CD14-positive monocyte (primary cell): Measurements from ENCODE around the gene CORO2A. TPM values are rescaled to one million over a fixed set of nuclear protein-coding genes. Genes with fewer than 3 reads are reported as not detected.

Experiments used
- DNase-seq, 3 donors: peaks; one replicate each; pipeline ENCODE4 v3.0.0-alpha.2; 2011 to 2022
- H2AFZ ChIP-seq: 2 replicates; pipeline ENCODE4 v1.6.0; 2012; ENCODE audit warnings: mild to moderate bottlenecking, low read depth, low read length, inconsistent platforms; ENCODE audit not compliant: insufficient read depth, poor library complexity, severe bottlenecking
- H3K27ac ChIP-seq, 2 donors: 1 replicate in 1 of 2; 2 replicates in 1 of 2; pipeline ENCODE4 v1.5.1; 2012 to 2013; ENCODE audit warnings: low read length in 2 of 2, control low read depth in 1 of 2, inconsistent platforms in 1 of 2, low read depth in 1 of 2, mild to moderate bottlenecking in 1 of 2
- H3K27me3 ChIP-seq, 2 donors: one replicate each; pipeline versions ENCODE4 v1.6.0 to v1.6.1; 2011 to 2013; ENCODE audit warnings: low read length in 2 of 2; ENCODE audit not compliant: control insufficient read depth in 2 of 2, insufficient read depth in 2 of 2
- H3K36me3 ChIP-seq, 2 donors: replicated peaks in 1 of 2; 1 replicate in 1 of 2; 2 replicates in 1 of 2; pipeline versions ENCODE4 v1.5.1 to v1.6.1; 2012 to 2013; ENCODE audit warnings: low read length in 2 of 2, control low read depth in 1 of 2, inconsistent platforms in 1 of 2, mild to moderate bottlenecking in 1 of 2; ENCODE audit not compliant: insufficient read depth in 2 of 2, control insufficient read depth in 1 of 2
- H3K4me1 ChIP-seq, 2 donors: 1 replicate in 1 of 2; 2 replicates in 1 of 2; pipeline versions ENCODE4 v1.5.1 to v1.6.1; 2012 to 2013; ENCODE audit warnings: low read length in 2 of 2, control low read depth in 1 of 2, inconsistent platforms in 1 of 2, mild to moderate bottlenecking in 1 of 2, moderate library complexity in 1 of 2; ENCODE audit not compliant: insufficient read depth in 2 of 2, control insufficient read depth in 1 of 2
- H3K4me2 ChIP-seq: replicated peaks from 2 replicates; pipeline ENCODE3; 2012; ENCODE audit warnings: low read length, moderate library complexity, mild to moderate bottlenecking; ENCODE audit not compliant: poor library complexity, severe bottlenecking; ENCODE audit errors: extremely low read depth
- H3K4me3 ChIP-seq, 3 experiments: fragments of 200-600 bp in 1 of 3; sonication (generic) in 1 of 3; replicated peaks in 1 of 3; 1 replicate in 2 of 3; 2 replicates in 1 of 3; pipeline ENCODE4 v1.5.1; 2011 to 2013; ENCODE audit warnings: low read length in 3 of 3, mild to moderate bottlenecking in 3 of 3, control low read depth in 2 of 3, low read depth in 2 of 3, inconsistent platforms in 1 of 3, moderate library complexity in 1 of 3
- H3K79me2 ChIP-seq: 2 replicates; pipeline ENCODE4 v1.6.0; 2012; ENCODE audit warnings: mild to moderate bottlenecking, control low read depth, inconsistent platforms, low read length, moderate library complexity; ENCODE audit not compliant: insufficient read depth
- H3K9ac ChIP-seq: 2 replicates; pipeline ENCODE4 v1.6.0; 2017; ENCODE audit warnings: low read length, mild to moderate bottlenecking; ENCODE audit not compliant: insufficient read depth, poor library complexity, severe bottlenecking
- H3K9me3 ChIP-seq, 2 donors: replicated peaks in 1 of 2; 1 replicate in 1 of 2; 2 replicates in 1 of 2; pipeline versions ENCODE4 v1.5.1 to v1.6.1; 2012 to 2013; ENCODE audit warnings: low read length in 2 of 2, control low read depth in 1 of 2; ENCODE audit not compliant: control insufficient read depth in 1 of 2, insufficient read depth in 1 of 2
- H4K20me1 ChIP-seq: 2 replicates; pipeline ENCODE4 v1.6.0; 2012; ENCODE audit warnings: mild to moderate bottlenecking, low read length, control low read depth, moderate library complexity; ENCODE audit not compliant: insufficient read depth
- H3K27ac Mint-ChIP-seq, 7 donors: one replicate each; pipeline ENCODE4 v1.8.0; 2020; ENCODE audit warnings: mild to moderate bottlenecking in 7 of 7, mixed read lengths in 7 of 7, moderate library complexity in 6 of 7, inconsistent platforms in 2 of 7
- H3K27me3 Mint-ChIP-seq, 3 donors: one replicate each; pipeline ENCODE4 v1.8.0; 2021 to 2022; ENCODE audit warnings: low read depth in 3 of 3, mild to moderate bottlenecking in 3 of 3, mixed read lengths in 3 of 3, moderate library complexity in 3 of 3, inconsistent platforms in 1 of 3
- H3K36me3 Mint-ChIP-seq, 2 donors: one replicate each; pipeline ENCODE4 v1.8.0; 2020; ENCODE audit warnings: mixed read lengths in 2 of 2, inconsistent platforms in 1 of 2, mild to moderate bottlenecking in 1 of 2
- H3K4me1 Mint-ChIP-seq: one replicate; pipeline ENCODE4 v1.8.0; 2020; ENCODE audit warnings: mild to moderate bottlenecking, mixed read lengths
- H3K4me3 Mint-ChIP-seq, 2 donors: one replicate each; pipeline ENCODE4 v1.8.0; 2020; ENCODE audit warnings: mild to moderate bottlenecking in 2 of 2, mixed read lengths in 2 of 2, moderate library complexity in 1 of 2
- H3K9me3 Mint-ChIP-seq, 7 donors: one replicate each; pipeline ENCODE4 v1.8.0; 2020 to 2022; ENCODE audit warnings: mixed read lengths in 7 of 7, mild to moderate bottlenecking in 6 of 7, moderate library complexity in 6 of 7, inconsistent platforms in 2 of 7
- CTCF ChIP-seq: fragments of 200-600 bp; IDR thresholded peaks from one replicate; pipeline ENCODE4 v1.8.0; 2022; ENCODE audit warnings: antibody characterized with exemption, mild to moderate bottlenecking
- WGBS: methylation state at CpG from one replicate; pipeline ENCODE4 v1.1.5; 2013; ENCODE audit warnings: missing lambda C conversion rate; ENCODE audit not compliant: insufficient coverage; 5-methylcytosine and 5-hydroxymethylcytosine counted together
- intact Hi-C, 2 donors: fragments of 100-400 bp; cut with micrococcal nuclease; formaldehyde crosslinking; loops; one replicate each; pipeline versions ENCODE4 v1.15.0 to v1.15.1; 2023
- polyA plus RNA-seq, 3 donors: library from polyadenylated mRNA; depleted of rRNA in 1 of 3; unstranded in 2 of 3; stranded (reverse) in 1 of 3; fragments of 300-500 nt in 2 of 3; fragments of >200 nt in 1 of 3; fragmentation: Illumina TruSeq in 2 of 3; gene quantifications; 1 replicate in 2 of 3; 2 replicates in 1 of 3; pipeline ENCODE4 v1.2.3, GENCODE V29; 2012 to 2021

CORO2A gene
- polyA plus RNA-seq, 3 donors = 1.2 to 3.5 (median 2.1) TPM

- Mint-ChIP-seq H3K9me3 (peaks cover 0 to 2% (median 0%) of the 10 kb centered on the region in 7 donors), H3K4me3 (no peak overlapping the region), H3K27me3 (peaks cover 0 to 3% (median 1%) of the 10 kb centered on the region in 3 donors), H3K4me1 (peaks cover 55% of the 10 kb centered on the region), H3K27ac (no peak overlapping the region), H3K36me3 (peaks cover 4 to 21% of the 10 kb centered on the region in 2 donors)
- no peak overlapping the region for H3K27ac ChIP-seq
- DNase-seq = no peak
- H2AFZ ChIP-seq = no peak overlapping the region
- WGBS = 92% methylated on average over 5 of the region's 9 CpGs
- H3K27me3 ChIP-seq = no peaks in the 10 kb centered on the region
- H3K36me3 ChIP-seq = no peaks in the 10 kb centered on the region
- peaks cover 24 to 31% of the 10 kb centered on the region in 2 donors for H3K4me1 ChIP-seq
- H3K4me3 ChIP-seq = no peak overlapping the region
- no peaks in the 10 kb centered on the region for H3K9me3 ChIP-seq
- no peak overlapping the region for H3K9ac ChIP-seq
- no peaks in the 10 kb centered on the region for H4K20me1 ChIP-seq
- intact Hi-C loops = no loop called here
- H3K79me2 ChIP-seq = peaks cover 37% of the 10 kb centered on the region
- TF ChIP-seq CTCF = no peak
- H3K4me2 ChIP-seq = no peak overlapping the region
Measured at GRCh38 chr9:98182069-98182820, 10.2 kb downstream of the CORO2A start.

- H3K27ac ChIP-seq = no peak overlapping the region
- H3K9me3 ChIP-seq = no peaks in the 10 kb centered on the region
- H3K79me2 ChIP-seq = peaks cover 41% of the 10 kb centered on the region
- DNase-seq = no peak
- Mint-ChIP-seq H3K27me3 (peaks cover 0 to 2% (median 1%) of the 10 kb centered on the region in 3 donors), H3K4me1 (peaks cover 57% of the 10 kb centered on the region), H3K36me3 (peaks cover 4 to 19% of the 10 kb centered on the region in 2 donors), H3K9me3 (peaks cover 0 to 2% (median 0%) of the 10 kb centered on the region in 7 donors), H3K4me3 (peak overlapping the region in 1 of 2 donors; percentile 7), H3K27ac (peak overlapping the region in 1 of 7 donors; percentile 61)
- no peak overlapping the region for H2AFZ ChIP-seq
- no peaks in the 10 kb centered on the region for H3K27me3 ChIP-seq
- intact Hi-C loops = no loop called here
- WGBS = 86% methylated on average over 5 of the region's 5 CpGs
- no peak overlapping the region for H3K9ac ChIP-seq
- H3K4me2 ChIP-seq = no peak overlapping the region
- no peak overlapping the region for H3K4me3 ChIP-seq
- H3K36me3 ChIP-seq = no peaks in the 10 kb centered on the region
- H3K4me1 ChIP-seq = peaks cover 24 to 31% of the 10 kb centered on the region in 2 donors
- no peak for TF ChIP-seq CTCF
- no peaks in the 10 kb centered on the region for H4K20me1 ChIP-seq
Measured at GRCh38 chr9:98181746-98182068, 10.7 kb downstream of the CORO2A start.
